Measurements from ENCODE around the gene NKX2-2.

DNA sequence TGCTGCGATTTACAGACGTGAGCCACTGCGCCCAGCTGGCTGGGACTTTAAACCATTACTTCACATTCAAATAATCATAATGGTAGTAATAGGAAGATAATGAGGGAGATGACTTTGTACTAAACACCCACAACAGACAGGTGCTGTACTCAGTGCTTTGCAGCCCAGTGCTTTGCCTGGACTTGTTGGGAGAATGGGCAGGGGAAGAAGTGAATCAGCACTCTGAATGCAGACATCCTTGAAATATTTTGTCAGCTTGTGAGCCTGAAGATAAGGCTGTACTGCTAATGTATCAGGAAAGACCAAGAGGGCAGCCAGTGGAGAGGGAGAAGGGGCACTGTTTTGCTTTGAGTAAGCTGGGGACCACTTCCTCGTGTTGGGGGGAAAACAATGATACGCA is 17.4 kb downstream of the NKX2-2 start:
- TF ChIP-seq POLR2A (IDR thresholded peaks at IDR 0.05; ENCODE audit: low read depth, low read length), result no peak
- no peak for TF ChIP-seq TAF1 (IDR thresholded peaks at IDR 0.05; ENCODE audit: borderline replicate concordance, low read depth, low read length)
- no peak for TF ChIP-seq POLR2AphosphoS5 (IDR thresholded peaks at IDR 0.05; ENCODE audit: low read depth, low read length)

Data from GM12892 (cell line).